Heart right ventricle (tissue), 16 donors: Measurements from ENCODE around the gene ATXN1. TPM values are rescaled to one million over a fixed set of nuclear protein-coding genes. Genes with fewer than 3 reads are reported as not detected.

Experiments used
- ATAC-seq, 8 donors: fragments of 200-7000 bp; cut with Tn5 transposase; one replicate each; pipeline ENCODE4 v1.9.1; 2020; ENCODE audit warnings: mild to moderate bottlenecking in 8 of 8, moderate library complexity in 8 of 8, moderate number of reproducible peaks in 1 of 8
- DNase-seq, 2 donors: peaks; one replicate each; pipeline ENCODE4 v3.0.0-alpha.2; 2020
- H3K27ac ChIP-seq, 10 donors: fragments of 200-600 bp; sonication (generic) in 2 of 10; one replicate each; pipeline versions ENCODE4 v1.5.0 to v1.8.0; 2020 to 2022; ENCODE audit warnings: mild to moderate bottlenecking in 3 of 10
- H3K27me3 ChIP-seq, 7 donors: fragments of 200-600 bp; one replicate each; pipeline ENCODE4 v1.8.0; 2021 to 2022; ENCODE audit warnings: mild to moderate bottlenecking in 2 of 7
- H3K36me3 ChIP-seq, 9 donors: fragments of 200-600 bp; sonication (generic) in 1 of 9; one replicate each; pipeline versions ENCODE4 v1.5.0 to v1.8.0; 2020 to 2022; ENCODE audit warnings: mild to moderate bottlenecking in 2 of 9
- H3K4me1 ChIP-seq, 9 donors: fragments of 200-600 bp; sonication (generic) in 1 of 9; one replicate each; pipeline versions ENCODE4 v1.5.0 to v1.8.0; 2020 to 2022; ENCODE audit warnings: mild to moderate bottlenecking in 4 of 9
- H3K4me3 ChIP-seq, 10 donors: fragments of 200-600 bp; sonication (generic) in 2 of 10; one replicate each; pipeline versions ENCODE4 v1.5.0 to v1.8.0; 2020 to 2022; ENCODE audit warnings: mild to moderate bottlenecking in 7 of 10, moderate library complexity in 2 of 10
- H3K9me3 ChIP-seq, 11 donors: fragments of 200-600 bp in 10 of 11; sonication (generic) in 2 of 11; one replicate each; pipeline versions ENCODE4 v1.5.0 to v1.8.0; 2013 to 2022; ENCODE audit warnings: mild to moderate bottlenecking in 2 of 11, control low read depth in 1 of 11, moderate library complexity in 1 of 11
- CTCF ChIP-seq, 9 donors: fragments of 200-600 bp; sonication (generic) in 2 of 9; IDR thresholded peaks; one replicate each; pipeline versions ENCODE4 v1.5.0 to v1.8.0; 2021 to 2022; ENCODE audit warnings: antibody characterized with exemption in 9 of 9, mild to moderate bottlenecking in 5 of 9, moderate library complexity in 1 of 9
- WGBS, 2 donors: extraction: QIAGEN DNeasy Blood & Tissue Kit; methylation state at CpG; one replicate each; pipeline ENCODE4 v1.1.7; 2013; ENCODE audit warnings: inconsistent platforms in 1 of 2; 5-methylcytosine and 5-hydroxymethylcytosine counted together
- intact Hi-C, 10 donors: fragments of 100-400 bp; cut with DNase I; formaldehyde crosslinking; loops; one replicate each; pipeline versions ENCODE4 v1.11.1 to v1.14.2; 2022
- polyA plus RNA-seq, 2 donors: library from polyadenylated mRNA; stranded (reverse); fragments of 200-250 nt; gene quantifications; one replicate each; pipeline ENCODE4 v1.2.3, GENCODE V29; 2013
- total RNA-seq, 10 donors: library from RNA; stranded (reverse); fragmentation: NEBNext Ultra II Directional in 3 of 10; extraction: Animal tissue kit (Norgen Biotek cat#: 25700) in 3 of 10; gene quantifications; one replicate each; pipeline versions ENCODE4 v1.2.1 to v1.2.4, GENCODE V29; 2021 to 2023
- donor health status: Arrhythmogenic right ventricular cardiomyopathy.
- donor health status: ischemic (EF 13 %, LVEDD 7.1; RV severe dilation, severe dysfunction).
- donor health status: healthy with polysubstance abuse.
- donor health status: DM: no; HTN: yes; CAD: no.
- donor health status: DM: no; HTN: no; CAD: no.
- donor health status: ischemic (EF 25% LVEDD 6.9; RV normal size, moderate dysfunction).
- donor health status: ischemic (EF 25% LVEDD 5.7; RV mildly dilated, moderate dysfunction).
- donor health status: healthy.
- donor health status: DM: yes; HTN: yes; CAD: no.
- donor health status: Ischemic cardiomyopathy.
- donor health status: ischemic (EF 35%, LVEDD 5.7; RV mildly dilated, moderate dysfunction).
- donor health status: nonischemic (EF 11% LVEDD 7.7; RV severe dilation, severe dysfunction).
- donor health status: DM: yes; HTN: yes; CAD: no.
- donor health status: PGD.
- donor health status: ischemic (EF 29% LVEDD 5.4; RV normal size, mild dysfunction).
- donor health status: nonischemic (EF 23%, LVEDD 6.1; RV moderate dilation, normal function).

ATXN1 gene
- total and polyA plus RNA-seq, 12 donors: 4.1 to 46.5 (median 40.3) TPM

- H3K4me1 ChIP-seq: no peaks in the 10 kb centered on the region
- H3K27me3 ChIP-seq: no peaks in the 10 kb centered on the region
- no peaks in the 10 kb centered on the region for H3K9me3 ChIP-seq
- no peak for TF ChIP-seq CTCF (IDR thresholded peaks at IDR 0.05)
- DNase-seq: no peak
- no peak for ATAC-seq
- intact Hi-C loops: no loop called here
- no peak overlapping the region for H3K4me3 ChIP-seq
- 88 to 89% methylated on average over 5 of the region's 5 CpGs for WGBS, 2 donors
- H3K36me3 ChIP-seq: peaks cover 0 to 76% (median 6%) of the 10 kb centered on the region in 9 donors
- no peak overlapping the region for H3K27ac ChIP-seq
Measured at GRCh38 chr6:16295471-16295870, 465.8 kb downstream of the ATXN1 start.

- H3K4me1 ChIP-seq: no peaks in the 10 kb centered on the region
- no peaks in the 10 kb centered on the region for H3K27me3 ChIP-seq
- peaks cover 0 to 77% (median 6%) of the 10 kb centered on the region in 9 donors for H3K36me3 ChIP-seq
- H3K9me3 ChIP-seq: no peaks in the 10 kb centered on the region
- no peak for DNase-seq
- TF ChIP-seq CTCF (IDR thresholded peaks at IDR 0.05): no peak
- 85 to 88% methylated on average over 15 of the region's 15 CpGs for WGBS, 2 donors
- ATAC-seq: no peak
- intact Hi-C loops: no loop called here
- H3K4me3 ChIP-seq: no peak overlapping the region
- H3K27ac ChIP-seq: no peak overlapping the region
Measured at GRCh38 chr6:16295060-16295459, 466.2 kb downstream of the ATXN1 start.

GRCh38 chr6:16294371-16294770, 466.9 kb downstream of the ATXN1 start:
- no peak for TF ChIP-seq CTCF (IDR thresholded peaks at IDR 0.05)
- intact Hi-C loops: no loop called here
- DNase-seq (no peak), ATAC-seq (no peak)
- Histone ChIP-seq H3K27me3 (no peaks in the 10 kb centered on the region), H3K27ac (no peak overlapping the region), H3K4me3 (no peak overlapping the region), H3K9me3 (no peaks in the 10 kb centered on the region), H3K36me3 (peaks cover 0 to 74% (median 6%) of the 10 kb centered on the region in 9 donors), H3K4me1 (no peaks in the 10 kb centered on the region)
- 91 to 92% methylated on average over 10 of the region's 10 CpGs for WGBS, 2 donors

- Histone ChIP-seq H3K9me3 (no peaks in the 10 kb centered on the region), H3K4me3 (no peak overlapping the region), H3K36me3 (peaks cover 0 to 64% (median 6%) of the 10 kb centered on the region in 9 donors), H3K27ac (no peak overlapping the region), H3K27me3 (no peaks in the 10 kb centered on the region), H3K4me1 (no peaks in the 10 kb centered on the region)
- DNase-seq (no peak), ATAC-seq (no peak)
- WGBS, 2 donors: 88 to 96% methylated on average over 8 of the region's 8 CpGs
- intact Hi-C loops: no loop called here
- no peak for TF ChIP-seq CTCF (IDR thresholded peaks at IDR 0.05)
Measured at GRCh38 chr6:16292942-16293341, 468.3 kb downstream of the ATXN1 start.
